C4-2B (cell line): ENCODE data around the gene EDIL3.

Source experiments
- ZFX ChIP-seq: fragments of 450-650 bp; IDR thresholded peaks from 2 replicates; pipeline ENCODE4 v1.6.1; 2017
- TF ChIP-seq, protein P1 (sequence below): fragments of 450-650 bp; conservative IDR thresholded peaks from 2 replicates; pipeline ENCODE4 v1.5.1; 2017; ENCODE audit warnings: mild to moderate bottlenecking

DNA sequence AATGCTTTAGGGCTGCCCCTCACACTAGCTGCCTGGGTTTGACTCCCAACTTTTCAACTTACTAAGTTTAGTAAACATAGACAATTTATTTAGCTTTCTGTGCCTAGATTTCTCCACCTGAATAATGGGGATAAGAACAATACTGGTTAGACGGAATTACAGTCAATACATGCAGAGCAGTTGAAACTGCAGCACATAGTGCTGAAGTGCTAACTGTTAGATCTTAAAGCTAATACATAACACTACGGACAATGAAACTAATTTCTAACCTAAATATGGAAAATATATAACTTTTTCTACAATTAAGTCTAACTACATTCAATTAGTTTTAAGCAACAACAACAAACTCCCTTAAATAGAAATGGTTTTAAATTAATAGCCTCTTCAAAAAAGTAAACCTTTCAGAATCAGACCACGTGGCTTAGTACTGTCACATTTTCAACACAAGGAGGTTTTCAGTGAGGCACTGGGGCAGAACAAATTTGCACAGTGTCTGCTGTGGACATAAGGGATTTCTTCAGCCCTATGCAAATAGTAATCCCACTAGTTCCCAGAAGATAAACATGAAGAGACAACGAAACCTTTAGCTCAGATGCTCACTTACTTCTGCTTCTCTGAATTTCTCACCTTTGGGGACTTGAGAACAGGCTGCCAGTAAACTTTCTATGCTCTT, 293.4 kb downstream of the EDIL3 start:
- TF ChIP-seq, protein P1, sequence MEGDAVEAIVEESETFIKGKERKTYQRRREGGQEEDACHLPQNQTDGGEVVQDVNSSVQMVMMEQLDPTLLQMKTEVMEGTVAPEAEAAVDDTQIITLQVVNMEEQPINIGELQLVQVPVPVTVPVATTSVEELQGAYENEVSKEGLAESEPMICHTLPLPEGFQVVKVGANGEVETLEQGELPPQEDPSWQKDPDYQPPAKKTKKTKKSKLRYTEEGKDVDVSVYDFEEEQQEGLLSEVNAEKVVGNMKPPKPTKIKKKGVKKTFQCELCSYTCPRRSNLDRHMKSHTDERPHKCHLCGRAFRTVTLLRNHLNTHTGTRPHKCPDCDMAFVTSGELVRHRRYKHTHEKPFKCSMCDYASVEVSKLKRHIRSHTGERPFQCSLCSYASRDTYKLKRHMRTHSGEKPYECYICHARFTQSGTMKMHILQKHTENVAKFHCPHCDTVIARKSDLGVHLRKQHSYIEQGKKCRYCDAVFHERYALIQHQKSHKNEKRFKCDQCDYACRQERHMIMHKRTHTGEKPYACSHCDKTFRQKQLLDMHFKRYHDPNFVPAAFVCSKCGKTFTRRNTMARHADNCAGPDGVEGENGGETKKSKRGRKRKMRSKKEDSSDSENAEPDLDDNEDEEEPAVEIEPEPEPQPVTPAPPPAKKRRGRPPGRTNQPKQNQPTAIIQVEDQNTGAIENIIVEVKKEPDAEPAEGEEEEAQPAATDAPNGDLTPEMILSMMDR, result no peak
- TF ChIP-seq ZFX, result no peak
